Measurements from ENCODE around the gene GLRX. TPM values are rescaled to one million over a fixed set of nuclear protein-coding genes. Genes with fewer than 3 reads are reported as not detected.

Gene GLRX
- total and polyA plus RNA-seq, 10 of the 15 experiments (the other 5 are each of a cell fraction or from before 2014, with no cell fraction given): 63.0 to 366 (median 186) TPM

- H3K79me2 ChIP-seq (ENCODE audit: control insufficient read depth, insufficient read depth, low read length): no peaks in the 10 kb centered on the region
- in situ Hi-C loops (cut with MboI): no loop called here
- H3K4me2 ChIP-seq (ENCODE audit: control insufficient read depth, insufficient read depth): no peak overlapping the region
- no peaks in the 10 kb centered on the region for H4K20me1 ChIP-seq (ENCODE audit: control insufficient read depth, insufficient read depth)
- no peak overlapping the region for H3K9ac ChIP-seq (ENCODE audit: control insufficient read depth, insufficient read depth, low read length)
- no peak overlapping the region for H3K4me3 ChIP-seq
- ChIA-PET CTCF (no interaction called here), POLR2A (interaction anchor here (0.6 kb wide), 1 partner anchor 40 kb away, joined by 3 read pairs; no protein-coding TSS in a partner anchor), SMC1A (ENCODE audit: uncharacterized antibody, unreplicated experiment) (interaction anchor here (1.3 to 19.5 kb wide), 3 partner anchors 10 to 50 kb away, joined by 5 to 622 read pairs (median 47); no protein-coding TSS in a partner anchor), RAD21 (ENCODE audit: unreplicated experiment) (no interaction called here)
- intact Hi-C loops (cut with micrococcal nuclease; ENCODE audit: unreplicated experiment): no loop called here
- no peaks in the 10 kb centered on the region for H3K27me3 ChIP-seq (replicated peaks in 1 of 2; ENCODE audit: control insufficient read depth in 2 of 2, insufficient read depth in 2 of 2, low read length in 1 of 2)
- FAIRE-seq: no peak
- H3K4me1 ChIP-seq (ENCODE audit: control insufficient read depth, insufficient read depth, low read length): no peaks in the 10 kb centered on the region
- no peak for ATAC-seq
- H3K9me3 ChIP-seq (replicated peaks; ENCODE audit: control insufficient read depth, insufficient read depth, low read length): no peaks in the 10 kb centered on the region
- peaks cover 0 to 1% of the 10 kb centered on the region in 2 experiments; a peak in 1 of 4 replicates for H3K36me3 ChIP-seq (ENCODE audit: control insufficient read depth in 2 of 2, insufficient read depth in 2 of 2, low read length in 1 of 2)
- no peak for DNase-seq (ENCODE audit: low read depth, low spot score)
- no TSS peak for BruUV-seq (replicated peaks)
- TF ChIP-seq CREB1 (IDR thresholded peaks at IDR 0.05; ENCODE audit: low read depth): no peak
- no peak for TF ChIP-seq FOXM1 (IDR thresholded peaks at IDR 0.05; ENCODE audit: low read depth, low read length)
- no peak for TF ChIP-seq GABPA (IDR thresholded peaks at IDR 0.05; ENCODE audit: low read depth)
- TF ChIP-seq TBL1XR1 (IDR thresholded peaks at IDR 0.05; ENCODE audit: low read depth, low read length): no peak
- no peak for TF ChIP-seq MEF2B (IDR thresholded peaks at IDR 0.05; ENCODE audit: partially characterized antibody, poor library complexity, severe bottlenecking)
- TF ChIP-seq SUZ12 (IDR thresholded peaks at IDR 0.05; ENCODE audit: unreplicated experiment): no peak
- TF ChIP-seq, protein P1, sequence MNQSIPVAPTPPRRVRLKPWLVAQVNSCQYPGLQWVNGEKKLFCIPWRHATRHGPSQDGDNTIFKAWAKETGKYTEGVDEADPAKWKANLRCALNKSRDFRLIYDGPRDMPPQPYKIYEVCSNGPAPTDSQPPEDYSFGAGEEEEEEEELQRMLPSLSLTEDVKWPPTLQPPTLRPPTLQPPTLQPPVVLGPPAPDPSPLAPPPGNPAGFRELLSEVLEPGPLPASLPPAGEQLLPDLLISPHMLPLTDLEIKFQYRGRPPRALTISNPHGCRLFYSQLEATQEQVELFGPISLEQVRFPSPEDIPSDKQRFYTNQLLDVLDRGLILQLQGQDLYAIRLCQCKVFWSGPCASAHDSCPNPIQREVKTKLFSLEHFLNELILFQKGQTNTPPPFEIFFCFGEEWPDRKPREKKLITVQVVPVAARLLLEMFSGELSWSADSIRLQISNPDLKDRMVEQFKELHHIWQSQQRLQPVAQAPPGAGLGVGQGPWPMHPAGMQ (IDR thresholded peaks at IDR 0.05; ENCODE audit: borderline replicate concordance): no peak
- no peak for TF ChIP-seq ETV6 (conservative IDR thresholded peaks at IDR 0.05 in 1 of 2, IDR thresholded peaks at IDR 0.05 in 1 of 2; ENCODE audit: borderline replicate concordance in 1 of 2, low read depth in 1 of 2)
- TF ChIP-seq RAD21 (IDR thresholded peaks at IDR 0.05; ENCODE audit: insufficient read depth, low read depth, low read length): no peak
- TF ChIP-seq, protein P2, sequence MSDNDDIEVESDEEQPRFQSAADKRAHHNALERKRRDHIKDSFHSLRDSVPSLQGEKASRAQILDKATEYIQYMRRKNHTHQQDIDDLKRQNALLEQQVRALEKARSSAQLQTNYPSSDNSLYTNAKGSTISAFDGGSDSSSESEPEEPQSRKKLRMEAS (IDR thresholded peaks at IDR 0.05; ENCODE audit: low read depth, low read length): no peak
- no peak for TF ChIP-seq ZNF207 (IDR thresholded peaks at IDR 0.05; ENCODE audit: borderline replicate concordance)
- TF ChIP-seq CHD2 (IDR thresholded peaks at IDR 0.05; ENCODE audit: borderline replicate concordance, low read depth, low read length): no peak
- no peak for TF ChIP-seq YBX1 (IDR thresholded peaks at IDR 0.05)
- no peak for TF ChIP-seq ATF7 (IDR thresholded peaks at IDR 0.05; ENCODE audit: low read depth)
- TF ChIP-seq, protein P3, sequence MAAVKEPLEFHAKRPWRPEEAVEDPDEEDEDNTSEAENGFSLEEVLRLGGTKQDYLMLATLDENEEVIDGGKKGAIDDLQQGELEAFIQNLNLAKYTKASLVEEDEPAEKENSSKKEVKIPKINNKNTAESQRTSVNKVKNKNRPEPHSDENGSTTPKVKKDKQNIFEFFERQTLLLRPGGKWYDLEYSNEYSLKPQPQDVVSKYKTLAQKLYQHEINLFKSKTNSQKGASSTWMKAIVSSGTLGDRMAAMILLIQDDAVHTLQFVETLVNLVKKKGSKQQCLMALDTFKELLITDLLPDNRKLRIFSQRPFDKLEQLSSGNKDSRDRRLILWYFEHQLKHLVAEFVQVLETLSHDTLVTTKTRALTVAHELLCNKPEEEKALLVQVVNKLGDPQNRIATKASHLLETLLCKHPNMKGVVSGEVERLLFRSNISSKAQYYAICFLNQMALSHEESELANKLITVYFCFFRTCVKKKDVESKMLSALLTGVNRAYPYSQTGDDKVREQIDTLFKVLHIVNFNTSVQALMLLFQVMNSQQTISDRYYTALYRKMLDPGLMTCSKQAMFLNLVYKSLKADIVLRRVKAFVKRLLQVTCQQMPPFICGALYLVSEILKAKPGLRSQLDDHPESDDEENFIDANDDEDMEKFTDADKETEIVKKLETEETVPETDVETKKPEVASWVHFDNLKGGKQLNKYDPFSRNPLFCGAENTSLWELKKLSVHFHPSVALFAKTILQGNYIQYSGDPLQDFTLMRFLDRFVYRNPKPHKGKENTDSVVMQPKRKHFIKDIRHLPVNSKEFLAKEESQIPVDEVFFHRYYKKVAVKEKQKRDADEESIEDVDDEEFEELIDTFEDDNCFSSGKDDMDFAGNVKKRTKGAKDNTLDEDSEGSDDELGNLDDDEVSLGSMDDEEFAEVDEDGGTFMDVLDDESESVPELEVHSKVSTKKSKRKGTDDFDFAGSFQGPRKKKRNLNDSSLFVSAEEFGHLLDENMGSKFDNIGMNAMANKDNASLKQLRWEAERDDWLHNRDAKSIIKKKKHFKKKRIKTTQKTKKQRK (IDR thresholded peaks at IDR 0.05; ENCODE audit: low read depth, low read length): no peak
- no peak for TF ChIP-seq IRF4 (IDR thresholded peaks at IDR 0.05; ENCODE audit: low read depth, low read length)
- H2AFZ ChIP-seq (ENCODE audit: control insufficient read depth, low read depth, low read length): no peak overlapping the region
- 86% methylated on average over 3 of the region's 3 CpGs for WGBS (ENCODE audit: insufficient coverage, insufficient replicate concordance, low lambda C conversion rate, missing lambda C conversion rate)
- H3K27ac ChIP-seq (ENCODE audit: control insufficient read depth, insufficient read depth): no peak overlapping the region
Measured at GRCh38 chr5:95794070-95794516, 28.4 kb downstream of the GLRX start.
